IMR-90 (cell line): ENCODE data around the gene USP12. TPM values are rescaled to one million over a fixed set of nuclear protein-coding genes. Genes with fewer than 3 reads are reported as not detected.

Experiments used
- ATAC-seq: fragments of 200-7000 bp; cut with Tn5 transposase; 2 replicates; pipeline ENCODE4 v1.9.1; 2020; ENCODE audit warnings: low read depth, mild to moderate bottlenecking, moderate library complexity
- BruUV-seq: library from RNA; stranded (reverse); fragments of 400-500 nt; replicated peaks from 2 replicates; lab custom pipeline; 2021; lab: Mats Ljungman, UMichigan
- CTCF ChIA-PET: fragments of 300-600 bp; formaldehyde crosslinking; extraction: SDS; loops from one replicate; lab custom pipeline; 2021; ENCODE audit warnings: antibody characterized with exemption; lab: Yijun Ruan, JAX
- POLR2A ChIA-PET: fragments of 300-600 bp; sonication (Branson Sonifier 250); formaldehyde crosslinking; loops from one replicate; lab custom pipeline; 2022; ENCODE audit warnings: antibody characterized with exemption; ENCODE audit not compliant: unreplicated experiment; lab: Charles Lee
- DNase-seq: peaks from one replicate; pipeline ENCODE4 v3.0.0; 2013
- H2AFZ ChIP-seq: replicated peaks from 2 replicates; pipeline ENCODE3; 2013; ENCODE audit warnings: low read length, mild to moderate bottlenecking; ENCODE audit not compliant: poor library complexity
- H2AK5ac ChIP-seq: 2 replicates; pipeline ENCODE4 v1.6.1; 2013; ENCODE audit warnings: low read depth, low read length, inconsistent platforms
- H2AK9ac ChIP-seq: replicated peaks from 2 replicates; pipeline ENCODE3; 2013; ENCODE audit warnings: mild to moderate bottlenecking, low read depth, low read length, moderate library complexity; ENCODE audit not compliant: poor library complexity
- H2BK120ac ChIP-seq: 2 replicates; pipeline ENCODE4 v1.6.1; 2013; ENCODE audit warnings: low read depth, low read length, inconsistent platforms
- H2BK15ac ChIP-seq: 3 replicates; pipeline ENCODE4 v1.6.1; 2013; ENCODE audit warnings: low read depth, low read length, inconsistent platforms
- H2BK20ac ChIP-seq: 2 replicates; pipeline ENCODE4 v1.6.1; 2013; ENCODE audit warnings: low read depth, mild to moderate bottlenecking, inconsistent platforms, low read length, moderate library complexity
- H2BK5ac ChIP-seq: 2 replicates; pipeline ENCODE4 v1.6.1; 2013; ENCODE audit warnings: mild to moderate bottlenecking, low read depth, low read length, inconsistent platforms; ENCODE audit not compliant: poor library complexity, severe bottlenecking
- H3K14ac ChIP-seq: replicated peaks from 2 replicates; pipeline ENCODE4 v1.6.1; 2013; ENCODE audit warnings: low read depth, low read length, inconsistent platforms
- H3K18ac ChIP-seq: 2 replicates; pipeline ENCODE4 v1.6.1; 2013; ENCODE audit warnings: low read depth, low read length, control low read depth
- H3K23ac ChIP-seq: 2 replicates; pipeline ENCODE4 v1.6.1; 2013; ENCODE audit warnings: low read depth, low read length, inconsistent platforms
- H3K27ac ChIP-seq: 2 replicates; pipeline ENCODE4 v1.5.1; 2013; ENCODE audit warnings: mild to moderate bottlenecking, control low read depth, low read length; ENCODE audit not compliant: insufficient read depth
- H3K27me3 ChIP-seq: 2 replicates; pipeline ENCODE4 v1.6.1; 2013; ENCODE audit warnings: low read length; ENCODE audit not compliant: control insufficient read depth, insufficient read depth
- H3K36me3 ChIP-seq: 2 replicates; pipeline ENCODE4 v1.6.1; 2013; ENCODE audit warnings: low read length, mixed read lengths; ENCODE audit not compliant: control insufficient read depth, insufficient read depth
- H3K4ac ChIP-seq: 2 replicates; pipeline ENCODE4 v1.6.1; 2013; ENCODE audit warnings: low read depth, low read length, inconsistent platforms
- H3K4me1 ChIP-seq: 2 replicates; pipeline ENCODE4 v1.6.1; 2013; ENCODE audit warnings: low read length, mixed read lengths; ENCODE audit not compliant: control insufficient read depth, insufficient read depth
- H3K4me2 ChIP-seq: 2 replicates; pipeline ENCODE4 v1.6.1; 2013; ENCODE audit warnings: low read depth, mild to moderate bottlenecking, control low read depth, low read length, moderate library complexity
- H3K4me3 ChIP-seq: 2 replicates; pipeline ENCODE4 v1.5.1; 2013; ENCODE audit warnings: low read depth, mild to moderate bottlenecking, control low read depth, low read length, moderate library complexity; ENCODE audit not compliant: insufficient read depth
- H3K56ac ChIP-seq: 2 replicates; pipeline ENCODE4 v1.6.1; 2013; ENCODE audit warnings: low read length, inconsistent platforms; ENCODE audit not compliant: insufficient read depth; ENCODE audit errors: extremely low read depth
- H3K79me1 ChIP-seq, 2 experiments: 2 replicates each; pipeline ENCODE4 v1.6.1; 2013; ENCODE audit warnings: low read length in 2 of 2, inconsistent platforms in 1 of 2, low read depth in 1 of 2
- H3K9ac ChIP-seq: 2 replicates; pipeline ENCODE4 v1.6.1; 2013; ENCODE audit warnings: low read depth, low read length, control low read depth
- H3K9me1 ChIP-seq: 2 replicates; pipeline ENCODE4 v1.6.1; 2013; ENCODE audit warnings: low read length, inconsistent platforms; ENCODE audit not compliant: insufficient read depth
- H3K9me3 ChIP-seq: 2 replicates; pipeline ENCODE4 v1.6.1; 2013; ENCODE audit warnings: low read length; ENCODE audit not compliant: control insufficient read depth, insufficient read depth
- H4K20me1 ChIP-seq: 2 replicates; pipeline ENCODE4 v1.6.1; 2013; ENCODE audit warnings: low read length, inconsistent platforms; ENCODE audit not compliant: insufficient read depth
- H4K5ac ChIP-seq: 2 replicates; pipeline ENCODE4 v1.6.1; 2013; ENCODE audit warnings: mild to moderate bottlenecking, low read depth, low read length, control low read depth
- H4K8ac ChIP-seq, 2 experiments: 2 replicates each; pipeline ENCODE4 v1.6.1; 2013; ENCODE audit warnings: low read depth in 2 of 2, low read length in 2 of 2, control low read depth in 1 of 2, inconsistent platforms in 1 of 2
- H4K91ac ChIP-seq: 2 replicates; pipeline ENCODE4 v1.6.1; 2013; ENCODE audit warnings: low read depth, low read length, inconsistent platforms; ENCODE audit not compliant: insufficient read depth
- RCOR1 ChIP-seq: IDR thresholded peaks from 2 replicates; pipeline ENCODE4 v1.6.1; 2012; ENCODE audit warnings: mild to moderate bottlenecking, low read length, improper control_type of control experiment; ENCODE audit not compliant: insufficient replicate concordance
- whole genome bisulfite sequencing, 2 experiments: methylation state at CpG; one replicate each; pipeline versions ENCODE4 v1.1.5 to v1.1.7; 2013; ENCODE audit warnings: missing lambda C conversion rate in 2 of 2; ENCODE audit not compliant: insufficient read length in 1 of 2; ENCODE audit errors: extremely low coverage in 2 of 2; 5-methylcytosine and 5-hydroxymethylcytosine counted together
- dilution Hi-C: fragments of 300-500 bp; cut with HindIII; formaldehyde crosslinking; loops from one replicate; pipeline ENCODE4 v1.14.3; 2018; ENCODE audit warnings: low sequenced_read_pairs; ENCODE audit not compliant: unreplicated experiment
- in situ Hi-C: fragments of 300-500 bp; cut with MboI; formaldehyde crosslinking; loops from 3 replicates; pipeline ENCODE4 v1.14.3; 2019; ENCODE audit warnings: low sequenced_read_pairs, inconsistent platforms, mixed read lengths
- intact Hi-C: fragments of 100-400 bp; cut with micrococcal nuclease; formaldehyde crosslinking; loops from 2 replicates; pipeline ENCODE4 v1.10.0; 2022
- polyA plus RNA-seq, 3 experiments: library from polyadenylated mRNA; depleted of rRNA; stranded (reverse); fragments of >200 nt; gene quantifications; 2 replicates each; pipeline ENCODE4 v1.2.3, GENCODE V29; 2012; ENCODE audit warnings: low replicate concordance in 1 of 3
- total RNA-seq: library from RNA; depleted of rRNA; stranded (reverse); fragments of >200 nt; gene quantifications from 2 replicates; pipeline ENCODE4 v1.2.3, GENCODE V29; 2012

USP12 gene
- total and polyA plus RNA-seq, 2 of the 4 experiments (the other 2 are of a cell fraction), result 11.8 to 16.5 TPM

GRCh38 chr13:27035892-27036235 is 135.7 kb downstream of the USP12 start:
- H3K27me3 ChIP-seq, result no peaks in the 10 kb centered on the region
- peak overlapping the region; percentile 50; the same call in 1 of the 2 replicates for H3K4ac ChIP-seq
- peak overlapping the region; percentile 12; the same call in 1 of the 2 replicates for H2BK20ac ChIP-seq
- peaks cover 23% of the 10 kb centered on the region for H3K4me1 ChIP-seq
- intact Hi-C loops (loop anchor here (2.0 kb wide), 1 partner anchor 13 kb away; no protein-coding TSS in a partner anchor), in situ Hi-C loops (no loop called here), dilution Hi-C loops (no loop called here)
- no peak overlapping the region for H3K9ac ChIP-seq
- H2AK9ac ChIP-seq, result no peak overlapping the region
- no peak for ATAC-seq
- H3K79me1 ChIP-seq, result no peaks in the 10 kb centered on the region
- H3K27ac ChIP-seq, result 0 out of 2 replicates have a peak overlapping the region, but pooled peaks have one; percentile 25
- peak overlapping the region; percentile 1 for H4K91ac ChIP-seq
- 84% methylated on average over 8 of the region's 11 CpGs; no CpG with 5 or more reads in 1 of the 2 experiments for WGBS, 2 experiments
- H4K8ac ChIP-seq, result no peak overlapping the region
- BruUV-seq, result no TSS peak
- peak; percentile 56 for DNase-seq
- peak overlapping the region; percentile 3; the same call in 1 of the 2 replicates for H2BK120ac ChIP-seq
- peak overlapping the region; percentile 36; the same call in 2 of the 3 replicates for H2BK15ac ChIP-seq
- H2AFZ ChIP-seq, result peak overlapping the region; percentile 44
- no peak overlapping the region for H2BK5ac ChIP-seq
- H2AK5ac ChIP-seq, result peak overlapping the region; percentile 61
- peak overlapping the region; percentile 69 for H3K18ac ChIP-seq
- H3K56ac ChIP-seq, result no peak overlapping the region
- no peak overlapping the region for H4K5ac ChIP-seq
- H4K20me1 ChIP-seq, result no peaks in the 10 kb centered on the region
- no peak overlapping the region for H3K4me3 ChIP-seq
- ChIA-PET POLR2A (no interaction called here), CTCF (no interaction called here)
- H3K23ac ChIP-seq, result no peak overlapping the region
- H3K4me2 ChIP-seq, result no peak overlapping the region; the same call in 1 of the 2 replicates
- no peak for TF ChIP-seq RCOR1
- peaks cover 13% of the 10 kb centered on the region for H3K9me1 ChIP-seq
- H3K9me3 ChIP-seq, result peaks cover 3% of the 10 kb centered on the region; the same call in 1 of the 2 replicates
- H3K36me3 ChIP-seq, result no peaks in the 10 kb centered on the region
- peak overlapping the region; percentile 2; the same call in 1 of the 2 replicates for H3K14ac ChIP-seq
